NCI-H2171 treated with DMSO at 0.1 percent for 48 hours (cell line): ENCODE results near the gene EMP1.

Experiments
- DNase-seq: peaks from one replicate; lab custom pipeline; 2025; lab: John Stamatoyannopoulos, UW

The EMP1 gene

GRCh38 chr12:13196130-13196921 lies at the start of gene EMP1:
TSS of gene EMP1 (plus strand) at chr12:13196726. CDS start at chr12:13211511, 14,785 bp downstream.
- DNase-seq: no peak

GRCh38 chr12:13147688-13148484 lies 48.6 kb upstream of the EMP1 start:
- no peak for DNase-seq

GRCh38 chr12:13148485-13148847 lies 48.1 kb upstream of the EMP1 start:
- no peak for DNase-seq

- DNase-seq: no peak
Measured at GRCh38 chr12:13149411-13149810, 47.1 kb upstream of the EMP1 start.

- DNase-seq: no peak
Measured at GRCh38 chr12:13152281-13152680, 44.2 kb upstream of the EMP1 start.

- no peak for DNase-seq
Measured at GRCh38 chr12:13152756-13153155, 43.8 kb upstream of the EMP1 start.

- DNase-seq: no peak
Measured at GRCh38 chr12:13153180-13153579, 43.3 kb upstream of the EMP1 start.

- DNase-seq: no peak
Measured at GRCh38 chr12:13154027-13154538, 42.4 kb upstream of the EMP1 start.

GRCh38 chr12:13154831-13155230 lies 41.7 kb upstream of the EMP1 start:
- DNase-seq: no peak

GRCh38 chr12:13156277-13156676 lies 40.2 kb upstream of the EMP1 start:
- DNase-seq: no peak

- no peak for DNase-seq
Measured at GRCh38 chr12:13161172-13161571, 35.4 kb upstream of the EMP1 start.

GRCh38 chr12:13162904-13163303 lies 33.6 kb upstream of the EMP1 start:
- no peak for DNase-seq

GRCh38 chr12:13163868-13164635 lies 32.5 kb upstream of the EMP1 start:
- DNase-seq: no peak

- DNase-seq: no peak
Measured at GRCh38 chr12:13164921-13165616, 31.5 kb upstream of the EMP1 start.

GRCh38 chr12:13165617-13166041 lies 30.9 kb upstream of the EMP1 start:
- no peak for DNase-seq

GRCh38 chr12:13167226-13167625 lies 29.3 kb upstream of the EMP1 start:
- no peak for DNase-seq

GRCh38 chr12:13167906-13168305 lies 28.6 kb upstream of the EMP1 start:
- no peak for DNase-seq

GRCh38 chr12:13169272-13169671 lies 27.3 kb upstream of the EMP1 start:
- DNase-seq: no peak

- no peak for DNase-seq
Measured at GRCh38 chr12:13170892-13171490, 25.5 kb upstream of the EMP1 start.

- no peak for DNase-seq
Measured at GRCh38 chr12:13171921-13172859, 24.3 kb upstream of the EMP1 start.
